Activated T-helper 1 cell treated with anti-CD3 and anti-CD28 coated beads, Interleukin-2, amount 50 U/mL, for 16 hours (primary cell): ENCODE measurements around the gene FAM124B.

Experiments used
- DNase-seq, 2 donors: peaks; one replicate each; pipeline ENCODE4 v3.0.0-alpha.2; 2020; ENCODE audit warnings: low read depth in 1 of 2, low spot score in 1 of 2

The FAM124B gene, protein sequence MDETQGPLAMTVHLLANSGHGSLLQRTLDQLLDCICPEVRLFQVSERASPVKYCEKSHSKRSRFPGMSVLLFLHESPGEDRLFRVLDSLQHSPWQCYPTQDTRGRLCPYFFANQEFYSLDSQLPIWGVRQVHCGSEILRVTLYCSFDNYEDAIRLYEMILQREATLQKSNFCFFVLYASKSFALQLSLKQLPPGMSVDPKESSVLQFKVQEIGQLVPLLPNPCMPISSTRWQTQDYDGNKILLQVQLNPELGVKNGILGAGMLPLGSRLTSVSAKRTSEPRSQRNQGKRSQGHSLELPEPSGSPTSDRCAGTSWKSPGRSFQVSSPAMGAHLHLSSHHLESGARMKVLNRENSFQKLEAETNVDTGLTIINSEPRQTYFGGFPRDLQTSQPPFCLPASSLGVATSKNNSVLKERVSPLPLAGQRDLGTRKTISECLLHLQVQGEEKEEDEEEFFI

GRCh38 chr2:224401641-224402342, at the start of gene FAM124B:
FAM124B (minus strand) TSS chr2:224402107; CDS start chr2:224401768, 339 bp downstream.
- DNase-seq = no peak

GRCh38 chr2:224449212-224450147, 47.6 kb upstream of the FAM124B start:
- DNase-seq = no peak

GRCh38 chr2:224448236-224448635, 46.3 kb upstream of the FAM124B start:
- no peak for DNase-seq

GRCh38 chr2:224444783-224445182, 42.9 kb upstream of the FAM124B start:
- no peak for DNase-seq

- DNase-seq = no peak
Observed at GRCh38 chr2:224444021-224444420, 42.1 kb upstream of the FAM124B start.

GRCh38 chr2:224442071-224442967, 40.4 kb upstream of the FAM124B start:
- DNase-seq = no peak

GRCh38 chr2:224440988-224441387, 39.1 kb upstream of the FAM124B start:
- DNase-seq = no peak

GRCh38 chr2:224438726-224439125, 36.8 kb upstream of the FAM124B start:
- no peak for DNase-seq

DNA sequence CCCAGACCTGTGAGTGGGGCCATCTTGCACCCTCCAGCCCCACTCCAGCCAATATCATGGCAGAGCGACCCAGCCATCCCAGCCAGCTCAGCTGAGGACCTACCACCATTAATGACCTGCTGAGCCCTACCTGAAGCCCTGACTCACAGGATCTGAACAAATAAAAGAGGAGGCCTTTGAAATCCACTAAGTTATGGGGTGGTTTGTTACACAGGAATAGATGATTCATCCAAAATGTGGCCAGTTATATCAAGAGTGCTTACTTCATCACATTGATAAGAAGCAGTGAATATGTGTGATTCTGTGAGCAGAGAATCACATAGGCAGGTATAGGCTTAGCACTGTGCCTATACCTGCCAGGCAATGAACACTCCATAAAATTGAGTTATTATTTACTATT, 34.7 kb upstream of the FAM124B start:
- DNase-seq = no peak

DNA sequence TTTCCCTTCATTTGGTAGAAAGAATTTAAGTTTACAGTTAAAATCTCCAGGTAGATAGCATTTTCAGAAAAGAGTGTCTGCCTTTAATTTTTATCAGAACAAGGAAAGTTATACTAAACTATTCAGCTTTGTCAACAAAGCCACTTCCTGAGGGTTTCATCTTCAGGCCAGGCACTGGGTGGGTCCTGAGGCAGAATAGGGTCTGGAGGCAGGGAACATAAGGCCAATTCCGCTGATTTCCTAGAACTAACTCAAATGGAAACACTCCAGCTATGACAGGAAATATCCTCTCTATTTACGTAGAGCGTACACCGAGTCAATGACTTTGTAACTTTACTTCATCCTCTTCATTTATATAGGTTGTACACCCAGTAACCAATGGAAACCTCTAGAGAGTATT, 32.7 kb upstream of the FAM124B start:
- DNase-seq = no peak

GRCh38 chr2:224433442-224433841, 31.5 kb upstream of the FAM124B start:
- no peak for DNase-seq

DNA sequence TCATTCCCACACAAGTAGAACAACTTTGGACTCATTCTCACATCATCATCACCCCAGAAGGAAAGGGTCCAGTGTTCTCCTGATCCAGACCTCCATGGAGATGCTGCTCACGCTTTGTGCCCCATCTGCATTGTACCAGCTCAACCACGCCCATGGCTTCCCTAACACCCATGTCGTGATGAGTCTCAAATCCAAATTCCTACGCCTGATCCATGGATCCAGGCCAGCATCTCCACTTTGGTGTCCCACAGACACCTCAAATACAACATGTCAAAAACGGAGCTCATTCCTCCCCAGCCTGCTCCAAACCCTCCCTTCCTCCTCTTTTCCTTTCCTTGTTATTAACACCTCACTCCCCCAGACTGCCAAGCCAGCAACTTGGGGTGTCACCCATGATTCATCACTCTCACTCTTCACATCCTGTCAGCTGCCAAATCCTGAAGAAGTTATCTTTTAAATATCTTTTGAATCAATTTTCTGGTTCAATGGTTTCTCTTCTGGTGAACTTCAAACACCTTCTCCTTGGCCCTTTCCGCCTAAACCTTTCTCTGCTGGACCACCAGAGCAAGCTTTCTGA, 30.2 kb upstream of the FAM124B start:
- DNase-seq = no peak

DNA sequence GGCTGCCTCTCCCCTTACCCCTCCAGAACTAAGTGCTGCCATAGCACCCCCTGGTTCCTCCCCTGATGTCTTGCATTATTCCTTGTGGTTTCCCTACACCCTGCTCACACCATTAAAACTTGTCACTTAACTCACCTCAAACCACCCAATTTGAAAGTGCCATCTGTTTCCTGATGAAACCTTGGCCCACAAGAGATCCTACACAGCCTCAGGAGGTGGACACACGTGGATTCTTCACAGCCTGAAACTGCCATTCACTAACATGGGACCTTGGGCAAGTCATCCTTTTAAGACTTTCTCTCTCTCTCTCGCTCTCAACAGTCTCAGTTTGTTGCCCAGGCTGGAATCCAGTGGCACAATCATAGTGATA, 27.5 kb upstream of the FAM124B start:
- no peak for DNase-seq

GRCh38 chr2:224428787-224429440, 27.0 kb upstream of the FAM124B start:
- no peak for DNase-seq

- DNase-seq = no peak
Observed at GRCh38 chr2:224427471-224427870, 25.6 kb upstream of the FAM124B start.

GRCh38 chr2:224426656-224427055, 24.7 kb upstream of the FAM124B start:
- no peak for DNase-seq

GRCh38 chr2:224421065-224421464, 19.2 kb upstream of the FAM124B start:
- no peak for DNase-seq

- DNase-seq = no peak
Observed at GRCh38 chr2:224417947-224418346, 16.0 kb upstream of the FAM124B start.

GRCh38 chr2:224417361-224417729, 15.4 kb upstream of the FAM124B start:
- no peak for DNase-seq
